ENCODE data around the gene CXCR6. TPM values are rescaled to one million over a fixed set of nuclear protein-coding genes. Genes with fewer than 3 reads are reported as not detected.

The CXCR6 gene
- total RNA-seq, 4 donors from 2014 or later: 0.54 to 3.5 (median 0.87) TPM; not detected in 1

GRCh38 chr3:45986303-45986982 lies 43.2 kb downstream of the CXCR6 start:
- Histone ChIP-seq H3K4me3 (no peak overlapping the region), H3K36me3 (peaks cover 0 to 32% of the 10 kb centered on the region in 2 donors), H3K9me3 (no peaks in the 10 kb centered on the region), H3K4me1 (peaks cover 23 to 86% (median 51%) of the 10 kb centered on the region in 3 donors), H3K27me3 (no peaks in the 10 kb centered on the region), H3K27ac (peak overlapping the region; percentile 68 to 86 (median 82))
- WGBS, 2 donors (ENCODE audit: low coverage in 1 of 2): 20% methylated on average over 1 of the region's 5 CpGs; no CpG with 5 or more reads in 1 of the 2 donors
- peak; percentile 50 for ATAC-seq
- TF ChIP-seq POLR2AphosphoS5 (IDR thresholded peaks at IDR 0.05) (peak; percentile 76), EP300 (IDR thresholded peaks at IDR 0.05) (no peak), POLR2A (IDR thresholded peaks at IDR 0.05) (no peak)
- TF ChIP-seq, protein P1, sequence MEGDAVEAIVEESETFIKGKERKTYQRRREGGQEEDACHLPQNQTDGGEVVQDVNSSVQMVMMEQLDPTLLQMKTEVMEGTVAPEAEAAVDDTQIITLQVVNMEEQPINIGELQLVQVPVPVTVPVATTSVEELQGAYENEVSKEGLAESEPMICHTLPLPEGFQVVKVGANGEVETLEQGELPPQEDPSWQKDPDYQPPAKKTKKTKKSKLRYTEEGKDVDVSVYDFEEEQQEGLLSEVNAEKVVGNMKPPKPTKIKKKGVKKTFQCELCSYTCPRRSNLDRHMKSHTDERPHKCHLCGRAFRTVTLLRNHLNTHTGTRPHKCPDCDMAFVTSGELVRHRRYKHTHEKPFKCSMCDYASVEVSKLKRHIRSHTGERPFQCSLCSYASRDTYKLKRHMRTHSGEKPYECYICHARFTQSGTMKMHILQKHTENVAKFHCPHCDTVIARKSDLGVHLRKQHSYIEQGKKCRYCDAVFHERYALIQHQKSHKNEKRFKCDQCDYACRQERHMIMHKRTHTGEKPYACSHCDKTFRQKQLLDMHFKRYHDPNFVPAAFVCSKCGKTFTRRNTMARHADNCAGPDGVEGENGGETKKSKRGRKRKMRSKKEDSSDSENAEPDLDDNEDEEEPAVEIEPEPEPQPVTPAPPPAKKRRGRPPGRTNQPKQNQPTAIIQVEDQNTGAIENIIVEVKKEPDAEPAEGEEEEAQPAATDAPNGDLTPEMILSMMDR (IDR thresholded peaks at IDR 0.05): no peak

- Histone ChIP-seq H3K9me3 (no peaks in the 10 kb centered on the region), H3K27ac (peak overlapping the region; percentile 68 to 86 (median 82)), H3K36me3 (peaks cover 0 to 20% of the 10 kb centered on the region in 2 donors), H3K27me3 (no peaks in the 10 kb centered on the region), H3K4me3 (no peak overlapping the region), H3K4me1 (peaks cover 25 to 97% (median 63%) of the 10 kb centered on the region in 3 donors)
- TF ChIP-seq EP300 (IDR thresholded peaks at IDR 0.05): no peak
- TF ChIP-seq, protein P1 (IDR thresholded peaks at IDR 0.05): no peak
- no peak for TF ChIP-seq POLR2A (IDR thresholded peaks at IDR 0.05)
- TF ChIP-seq POLR2AphosphoS5 (IDR thresholded peaks at IDR 0.05): peak; percentile 49
- ATAC-seq: peak; percentile 78
- WGBS, 2 donors (ENCODE audit: low coverage in 1 of 2): 0 to 19% methylated on average over 4 to 6 of the region's 8 CpGs
Measured at GRCh38 chr3:45987368-45988291, 44.4 kb downstream of the CXCR6 start.

- H3K27me3 ChIP-seq: no peaks in the 10 kb centered on the region
- 50 to 66% methylated on average over 2 to 4 of the region's 4 CpGs for WGBS, 2 donors (ENCODE audit: low coverage in 1 of 2)
- H3K9me3 ChIP-seq: no peaks in the 10 kb centered on the region
- peaks cover 0 to 13% of the 10 kb centered on the region in 2 donors for H3K36me3 ChIP-seq
- peaks cover 28 to 99% (median 70%) of the 10 kb centered on the region in 3 donors for H3K4me1 ChIP-seq
- no peak overlapping the region for H3K4me3 ChIP-seq
- H3K27ac ChIP-seq: peak overlapping the region; percentile 68 to 86 (median 82)
- TF ChIP-seq, protein P1 (IDR thresholded peaks at IDR 0.05): no peak
- TF ChIP-seq EP300 (IDR thresholded peaks at IDR 0.05) (no peak), POLR2AphosphoS5 (IDR thresholded peaks at IDR 0.05) (peak; percentile 4), POLR2A (IDR thresholded peaks at IDR 0.05) (no peak)
- no peak for ATAC-seq
Measured at GRCh38 chr3:45988362-45988761, 45.1 kb downstream of the CXCR6 start.

DNA sequence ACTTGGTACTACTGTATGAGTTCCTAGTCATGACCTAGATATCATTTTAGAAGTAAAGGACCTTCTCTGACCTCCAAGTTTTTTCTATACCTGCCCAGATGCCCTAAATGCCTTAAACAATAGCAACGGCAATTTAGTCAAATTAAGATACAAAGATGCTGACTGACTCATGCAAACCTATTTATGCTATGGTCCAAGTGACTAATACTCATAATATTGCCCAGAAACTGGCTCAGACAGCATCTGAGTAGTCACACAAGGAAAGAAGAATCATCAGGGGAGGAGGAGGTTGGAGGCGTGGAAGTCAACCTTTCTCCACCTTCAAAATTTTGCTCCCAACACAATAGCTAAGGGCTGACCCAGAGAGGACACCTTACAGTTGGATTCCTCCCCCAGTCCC lies 45.5 kb downstream of the CXCR6 start:
- ATAC-seq: no peak
- no peaks in the 10 kb centered on the region for H3K9me3 ChIP-seq
- 11 to 14% methylated on average over 1 to 2 of the region's 2 CpGs for WGBS, 2 donors (ENCODE audit: low coverage in 1 of 2)
- peaks cover 0 to 8% of the 10 kb centered on the region in 2 donors for H3K36me3 ChIP-seq
- TF ChIP-seq POLR2AphosphoS5 (IDR thresholded peaks at IDR 0.05) (peak; percentile 39), EP300 (IDR thresholded peaks at IDR 0.05) (no peak)
- peak overlapping the region; percentile 68 to 86 (median 82) for H3K27ac ChIP-seq
- H3K27me3 ChIP-seq: no peaks in the 10 kb centered on the region
- H3K4me1 ChIP-seq: peaks cover 28 to 99% (median 74%) of the 10 kb centered on the region in 3 donors
- no peak overlapping the region for H3K4me3 ChIP-seq

DNA sequence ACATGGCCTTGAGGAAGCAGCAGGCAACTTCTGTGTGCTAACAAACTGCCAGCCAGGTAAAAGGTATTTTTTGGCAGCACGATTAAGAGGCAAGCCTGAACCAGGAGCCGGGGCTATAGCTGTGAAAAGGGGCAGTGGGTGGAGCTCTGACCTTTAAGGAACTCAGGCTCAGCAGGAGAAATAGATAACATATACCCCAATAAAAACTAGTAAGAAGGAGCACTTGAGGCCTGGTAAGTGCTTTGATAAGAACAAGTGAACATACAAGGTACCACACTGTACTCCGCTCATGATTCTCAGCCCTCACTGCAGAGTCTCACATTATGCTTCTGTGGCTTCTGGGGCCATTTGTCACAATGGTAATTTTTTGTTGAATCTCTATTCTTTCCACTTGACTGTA lies 46.9 kb downstream of the CXCR6 start:
- no peaks in the 10 kb centered on the region for H3K9me3 ChIP-seq
- no peaks in the 10 kb centered on the region for H3K27me3 ChIP-seq
- peak overlapping the region in 3 of 4 donors; percentile 82 to 86 (median 83) for H3K27ac ChIP-seq
- WGBS, 2 donors (ENCODE audit: low coverage in 1 of 2): 0 to 88% methylated on average over 1 to 3 of the region's 3 CpGs
- no peaks in the 10 kb centered on the region for H3K36me3 ChIP-seq
- no peak for ATAC-seq
- peaks cover 28 to 99% (median 78%) of the 10 kb centered on the region in 3 donors for H3K4me1 ChIP-seq
- no peak overlapping the region for H3K4me3 ChIP-seq
- no peak for TF ChIP-seq POLR2A (IDR thresholded peaks at IDR 0.05)
- TF ChIP-seq EP300 (IDR thresholded peaks at IDR 0.05): no peak
- no peak for TF ChIP-seq POLR2AphosphoS5 (IDR thresholded peaks at IDR 0.05)
- TF ChIP-seq, protein P1 (IDR thresholded peaks at IDR 0.05): no peak
